ENCODE measurements around the gene GAP43. TPM values are rescaled to one million over a fixed set of nuclear protein-coding genes. Genes with fewer than 3 reads are reported as not detected.

GAP43 gene
- total RNA-seq, 1 donor from 2014 or later: not detected

DNA sequence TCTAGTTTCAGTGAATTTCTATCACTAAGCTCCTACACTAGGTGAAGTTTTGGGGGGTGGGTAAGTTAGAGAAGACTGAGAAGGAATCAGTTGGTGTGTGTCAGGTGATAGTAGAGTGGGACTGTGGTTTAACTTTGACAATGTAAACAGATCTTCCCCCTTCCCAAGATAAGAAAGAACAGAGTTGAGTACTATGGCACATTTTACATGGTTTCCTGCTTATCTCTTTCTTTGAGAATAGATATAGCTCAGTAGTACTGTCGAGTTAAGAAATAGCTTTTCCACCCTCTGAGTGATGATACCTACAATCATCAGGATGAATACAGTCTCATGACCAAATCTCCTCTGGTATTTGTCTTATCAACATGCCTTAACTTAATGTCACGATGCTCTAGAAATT is 42.8 kb downstream of the GAP43 start:
- no peaks in the 10 kb centered on the region for H3K36me3 ChIP-seq (ENCODE audit: control insufficient read depth, insufficient read depth, low read length)
- DNase-seq (ENCODE audit: low read depth) (no peak), FAIRE-seq (no peak)
- TF ChIP-seq, protein P1, sequence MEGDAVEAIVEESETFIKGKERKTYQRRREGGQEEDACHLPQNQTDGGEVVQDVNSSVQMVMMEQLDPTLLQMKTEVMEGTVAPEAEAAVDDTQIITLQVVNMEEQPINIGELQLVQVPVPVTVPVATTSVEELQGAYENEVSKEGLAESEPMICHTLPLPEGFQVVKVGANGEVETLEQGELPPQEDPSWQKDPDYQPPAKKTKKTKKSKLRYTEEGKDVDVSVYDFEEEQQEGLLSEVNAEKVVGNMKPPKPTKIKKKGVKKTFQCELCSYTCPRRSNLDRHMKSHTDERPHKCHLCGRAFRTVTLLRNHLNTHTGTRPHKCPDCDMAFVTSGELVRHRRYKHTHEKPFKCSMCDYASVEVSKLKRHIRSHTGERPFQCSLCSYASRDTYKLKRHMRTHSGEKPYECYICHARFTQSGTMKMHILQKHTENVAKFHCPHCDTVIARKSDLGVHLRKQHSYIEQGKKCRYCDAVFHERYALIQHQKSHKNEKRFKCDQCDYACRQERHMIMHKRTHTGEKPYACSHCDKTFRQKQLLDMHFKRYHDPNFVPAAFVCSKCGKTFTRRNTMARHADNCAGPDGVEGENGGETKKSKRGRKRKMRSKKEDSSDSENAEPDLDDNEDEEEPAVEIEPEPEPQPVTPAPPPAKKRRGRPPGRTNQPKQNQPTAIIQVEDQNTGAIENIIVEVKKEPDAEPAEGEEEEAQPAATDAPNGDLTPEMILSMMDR (IDR thresholded peaks at IDR 0.05; ENCODE audit: insufficient read depth, low read length, severe bottlenecking): no peak
- H3K4me3 ChIP-seq (ENCODE audit: low read depth, low read length): no peak overlapping the region
- no peaks in the 10 kb centered on the region for H3K27me3 ChIP-seq (ENCODE audit: control insufficient read depth, insufficient read depth, low read length)

DNA sequence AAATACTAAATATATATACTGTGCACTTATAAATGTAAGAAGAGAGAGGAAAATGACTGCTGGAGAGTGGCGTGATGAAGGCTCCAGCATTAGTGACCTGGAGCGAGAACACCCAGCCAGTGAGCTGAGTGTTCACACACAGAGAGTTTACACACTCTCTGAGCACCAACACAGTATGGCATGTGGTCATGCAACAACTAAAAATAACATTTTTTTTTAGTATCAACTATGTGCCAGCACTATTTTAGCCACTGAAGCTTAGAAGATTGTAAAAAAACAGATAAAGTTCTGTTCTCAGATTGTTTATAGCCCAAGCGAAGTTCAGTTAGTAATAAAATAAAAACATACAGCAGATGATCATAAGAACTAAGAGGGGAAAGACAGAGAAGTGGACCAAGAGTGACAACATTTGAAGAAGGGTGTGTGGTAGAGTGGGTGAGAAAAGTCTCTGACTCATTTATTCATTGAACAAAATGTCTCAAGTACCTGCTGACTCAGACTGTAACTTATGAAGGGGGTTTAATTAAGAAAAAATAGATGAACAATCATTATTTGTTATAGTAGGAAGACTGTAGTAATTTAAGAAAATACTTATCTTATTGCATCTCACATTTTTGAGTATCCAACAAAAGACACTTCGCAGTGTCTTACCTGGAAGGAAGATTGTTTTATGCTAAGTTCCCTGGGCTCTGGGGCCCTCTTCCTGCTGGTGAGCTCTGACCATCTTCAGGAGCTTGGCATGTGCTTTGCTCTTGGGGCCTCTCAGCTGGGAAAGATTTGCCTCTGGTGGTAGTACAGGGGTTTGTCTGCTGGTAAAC is 43.8 kb downstream of the GAP43 start:
- TF ChIP-seq, protein P1 (IDR thresholded peaks at IDR 0.05; ENCODE audit: insufficient read depth, low read length, severe bottlenecking): no peak
- peak; percentile 83 for DNase-seq (ENCODE audit: low read depth)
- Histone ChIP-seq H3K27me3 (ENCODE audit: control insufficient read depth, insufficient read depth, low read length) (no peaks in the 10 kb centered on the region), H3K36me3 (ENCODE audit: control insufficient read depth, insufficient read depth, low read length) (no peaks in the 10 kb centered on the region), H3K4me3 (ENCODE audit: low read depth, low read length) (no peak overlapping the region)
- FAIRE-seq: no peak

DNA sequence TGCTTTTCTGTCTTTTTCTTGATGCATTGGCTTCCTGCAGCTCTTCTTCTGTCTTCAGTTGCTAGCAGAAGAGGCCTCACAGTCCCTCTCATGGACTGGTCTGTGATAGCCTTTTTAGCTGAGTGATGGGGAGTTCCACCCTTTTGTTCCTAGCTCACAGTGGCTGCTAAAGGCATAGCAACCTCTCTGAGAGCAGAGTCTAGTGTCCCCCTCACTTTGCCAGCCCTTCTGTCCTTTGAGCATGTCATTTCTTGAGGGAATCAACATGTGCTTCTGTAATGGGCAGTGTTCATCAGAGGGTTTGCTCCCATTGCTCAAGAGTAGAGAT is 44.4 kb downstream of the GAP43 start:
- no peak for FAIRE-seq
- TF ChIP-seq, protein P1 (IDR thresholded peaks at IDR 0.05; ENCODE audit: insufficient read depth, low read length, severe bottlenecking): no peak
- no peaks in the 10 kb centered on the region for H3K27me3 ChIP-seq (ENCODE audit: control insufficient read depth, insufficient read depth, low read length)
- H3K36me3 ChIP-seq (ENCODE audit: control insufficient read depth, insufficient read depth, low read length): no peaks in the 10 kb centered on the region
- no peak overlapping the region for H3K4me3 ChIP-seq (ENCODE audit: low read depth, low read length)
- DNase-seq (ENCODE audit: low read depth): no peak

- Histone ChIP-seq H3K36me3 (ENCODE audit: control insufficient read depth, insufficient read depth, low read length) (no peaks in the 10 kb centered on the region), H3K27me3 (ENCODE audit: control insufficient read depth, insufficient read depth, low read length) (peaks cover 1% of the 10 kb centered on the region), H3K4me3 (ENCODE audit: low read depth, low read length) (no peak overlapping the region)
- FAIRE-seq: no peak
- TF ChIP-seq, protein P1 (IDR thresholded peaks at IDR 0.05; ENCODE audit: insufficient read depth, low read length, severe bottlenecking): no peak
- no peak for DNase-seq (ENCODE audit: low read depth)
These were observed 47.6 kb downstream of the GAP43 start for GRCh38 chr3:115670911-115671310.

DNA sequence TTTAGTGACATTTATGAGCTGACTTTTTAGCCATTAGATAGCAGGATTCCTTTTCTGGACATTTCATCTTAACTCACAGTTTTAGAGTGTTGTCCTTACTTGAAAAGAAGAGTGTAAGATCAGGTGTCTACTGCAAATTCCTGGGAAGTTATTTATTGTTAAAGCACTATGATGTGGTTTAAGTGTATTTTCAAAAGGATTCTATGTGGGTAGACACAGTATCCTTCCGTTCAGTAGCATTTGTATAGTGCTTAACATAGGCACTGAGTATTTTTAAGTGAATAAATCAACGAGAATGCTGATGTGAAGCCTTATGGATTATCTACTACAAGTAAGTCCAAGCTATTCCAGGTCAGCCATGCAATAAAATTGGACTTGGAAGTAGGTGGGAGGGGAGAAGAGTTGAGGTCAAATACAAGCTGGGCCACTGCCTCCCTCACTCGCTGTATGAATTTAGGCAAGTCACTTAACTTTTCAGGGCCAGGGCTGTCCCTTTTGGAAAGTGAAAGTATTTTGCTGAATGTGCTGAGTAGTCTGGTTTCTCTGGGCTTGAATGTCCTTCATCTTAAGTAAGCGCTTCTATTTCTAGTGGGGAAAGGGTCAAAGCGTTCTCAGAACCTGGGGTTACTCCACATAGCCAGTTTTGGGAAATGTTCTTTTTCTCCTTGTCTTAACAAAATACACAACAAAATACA is 48.6 kb downstream of the GAP43 start:
- Histone ChIP-seq H3K27me3 (ENCODE audit: control insufficient read depth, insufficient read depth, low read length) (peaks cover 1% of the 10 kb centered on the region), H3K4me3 (ENCODE audit: low read depth, low read length) (no peak overlapping the region), H3K36me3 (ENCODE audit: control insufficient read depth, insufficient read depth, low read length) (no peaks in the 10 kb centered on the region)
- FAIRE-seq (no peak), DNase-seq (ENCODE audit: low read depth) (no peak)
- TF ChIP-seq, protein P1 (IDR thresholded peaks at IDR 0.05; ENCODE audit: insufficient read depth, low read length, severe bottlenecking): no peak

Data from bronchial epithelial cell (primary cell).